Bronchial epithelial cell (primary cell): ENCODE data around the gene FGFBP3. TPM values are rescaled to one million over a fixed set of nuclear protein-coding genes. Genes with fewer than 3 reads are reported as not detected.

Source experiments
- DNase-seq: peaks from one replicate; pipeline ENCODE4 v3.0.0-alpha.2; 2010; ENCODE audit warnings: low read depth
- FAIRE-seq: peaks from 2 replicates; lab custom pipeline; 2011; peaks lifted over from hg19 to GRCh38; lab: Jason Lieb, UNC
- H3K27me3 ChIP-seq: 2 replicates; pipeline ENCODE4 v1.5.1; 2011; ENCODE audit warnings: low read length; ENCODE audit not compliant: control insufficient read depth, insufficient read depth
- H3K36me3 ChIP-seq: 2 replicates; pipeline ENCODE4 v1.5.1; 2011; ENCODE audit warnings: low read length; ENCODE audit not compliant: control insufficient read depth, insufficient read depth
- H3K4me3 ChIP-seq: 2 replicates; pipeline ENCODE4 v1.5.1; 2011; ENCODE audit warnings: mild to moderate bottlenecking, low read depth, low read length, control low read depth
- total RNA-seq: library from RNA; depleted of rRNA; stranded (reverse); fragments of >200 nt; gene quantifications from 2 replicates; pipeline ENCODE4 v1.2.1, GENCODE V29; 2014
- TF ChIP-seq, protein P1 (sequence below): IDR thresholded peaks from 2 replicates; pipeline ENCODE4 v1.5.1; 2011; ENCODE audit warnings: mild to moderate bottlenecking, moderate library complexity, low read length, control low read depth, inconsistent platforms; ENCODE audit not compliant: insufficient read depth, severe bottlenecking

FGFBP3 gene
- total RNA-seq, 1 donor from 2014 or later = 0.26 TPM

DNA sequence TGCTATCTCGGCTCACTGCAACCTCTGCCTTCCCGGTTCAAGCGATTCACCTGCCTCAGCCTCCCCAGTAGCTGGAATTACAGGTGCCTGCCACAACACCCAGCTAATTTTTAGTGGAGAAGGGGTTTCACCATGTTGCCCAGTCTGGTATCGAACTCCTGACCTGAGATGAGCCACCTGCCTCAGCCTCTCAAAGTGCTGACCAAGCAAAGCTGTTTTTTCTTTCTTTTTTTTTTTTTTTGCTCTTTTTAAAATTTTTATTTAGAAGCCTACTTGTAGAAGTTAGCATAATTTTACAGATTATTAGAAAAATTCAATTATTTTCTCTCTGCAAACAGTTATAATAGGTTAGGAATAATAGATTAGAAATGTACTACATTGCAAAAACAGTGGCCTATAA lies 1.2 kb upstream of the FGFBP3 start:
- H3K4me3 ChIP-seq = no peak overlapping the region
- H3K27me3 ChIP-seq = no peaks in the 10 kb centered on the region
- DNase-seq (no peak), FAIRE-seq (no peak)
- no peaks in the 10 kb centered on the region for H3K36me3 ChIP-seq
- TF ChIP-seq, protein P1, sequence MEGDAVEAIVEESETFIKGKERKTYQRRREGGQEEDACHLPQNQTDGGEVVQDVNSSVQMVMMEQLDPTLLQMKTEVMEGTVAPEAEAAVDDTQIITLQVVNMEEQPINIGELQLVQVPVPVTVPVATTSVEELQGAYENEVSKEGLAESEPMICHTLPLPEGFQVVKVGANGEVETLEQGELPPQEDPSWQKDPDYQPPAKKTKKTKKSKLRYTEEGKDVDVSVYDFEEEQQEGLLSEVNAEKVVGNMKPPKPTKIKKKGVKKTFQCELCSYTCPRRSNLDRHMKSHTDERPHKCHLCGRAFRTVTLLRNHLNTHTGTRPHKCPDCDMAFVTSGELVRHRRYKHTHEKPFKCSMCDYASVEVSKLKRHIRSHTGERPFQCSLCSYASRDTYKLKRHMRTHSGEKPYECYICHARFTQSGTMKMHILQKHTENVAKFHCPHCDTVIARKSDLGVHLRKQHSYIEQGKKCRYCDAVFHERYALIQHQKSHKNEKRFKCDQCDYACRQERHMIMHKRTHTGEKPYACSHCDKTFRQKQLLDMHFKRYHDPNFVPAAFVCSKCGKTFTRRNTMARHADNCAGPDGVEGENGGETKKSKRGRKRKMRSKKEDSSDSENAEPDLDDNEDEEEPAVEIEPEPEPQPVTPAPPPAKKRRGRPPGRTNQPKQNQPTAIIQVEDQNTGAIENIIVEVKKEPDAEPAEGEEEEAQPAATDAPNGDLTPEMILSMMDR = no peak

DNA sequence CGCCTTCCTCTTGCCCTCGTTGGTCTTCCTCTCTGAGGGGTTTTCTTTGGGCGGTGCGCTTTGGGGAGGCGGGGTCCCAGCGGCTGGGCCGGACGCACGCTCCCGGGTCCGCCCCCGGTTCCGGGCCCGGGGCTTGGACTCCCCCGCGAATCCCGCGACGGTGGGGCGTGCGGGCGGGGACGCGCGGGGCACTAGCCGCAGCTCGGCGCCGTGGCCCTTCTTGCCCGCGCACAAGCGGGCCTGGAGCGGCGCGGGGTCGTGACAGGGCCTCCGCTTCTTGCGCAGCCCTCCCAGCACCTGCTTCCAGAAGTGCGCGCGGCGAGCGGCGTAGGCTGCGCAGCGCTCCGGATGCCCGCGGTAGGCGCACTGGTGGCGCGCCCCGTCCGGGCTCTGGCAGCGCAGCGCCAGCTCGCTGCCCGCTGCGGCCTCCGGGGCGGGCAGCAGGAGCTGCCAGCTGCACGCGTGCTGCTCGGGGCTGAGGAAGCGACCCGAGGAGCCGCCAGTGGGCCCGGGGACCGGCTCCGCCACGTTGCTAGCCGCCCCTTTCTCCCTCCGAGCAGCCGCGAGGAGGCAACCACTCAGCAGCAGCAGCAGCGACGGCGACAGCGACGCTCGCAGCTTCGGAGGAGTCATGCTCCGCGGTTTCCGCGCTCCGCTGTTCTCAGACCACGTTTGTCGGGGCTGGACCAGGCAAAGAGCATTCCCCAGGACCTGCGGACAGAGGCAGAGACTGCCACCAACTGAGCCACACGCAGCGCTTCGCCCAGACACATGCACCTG lies 759 bp downstream of the FGFBP3 start:
- H3K27me3 ChIP-seq = no peaks in the 10 kb centered on the region
- TF ChIP-seq, protein P1 = peak; percentile 57
- DNase-seq (peak; percentile 46), FAIRE-seq (no peak)
- no peaks in the 10 kb centered on the region for H3K36me3 ChIP-seq
- H3K4me3 ChIP-seq = peak overlapping the region; percentile 64

GRCh38 chr10:91907914-91908336 lies 1.4 kb downstream of the FGFBP3 start:
- TF ChIP-seq, protein P1 = no peak
- H3K36me3 ChIP-seq = no peaks in the 10 kb centered on the region
- DNase-seq (no peak), FAIRE-seq (no peak)
- H3K4me3 ChIP-seq = peak overlapping the region; percentile 64
- H3K27me3 ChIP-seq = no peaks in the 10 kb centered on the region

DNA sequence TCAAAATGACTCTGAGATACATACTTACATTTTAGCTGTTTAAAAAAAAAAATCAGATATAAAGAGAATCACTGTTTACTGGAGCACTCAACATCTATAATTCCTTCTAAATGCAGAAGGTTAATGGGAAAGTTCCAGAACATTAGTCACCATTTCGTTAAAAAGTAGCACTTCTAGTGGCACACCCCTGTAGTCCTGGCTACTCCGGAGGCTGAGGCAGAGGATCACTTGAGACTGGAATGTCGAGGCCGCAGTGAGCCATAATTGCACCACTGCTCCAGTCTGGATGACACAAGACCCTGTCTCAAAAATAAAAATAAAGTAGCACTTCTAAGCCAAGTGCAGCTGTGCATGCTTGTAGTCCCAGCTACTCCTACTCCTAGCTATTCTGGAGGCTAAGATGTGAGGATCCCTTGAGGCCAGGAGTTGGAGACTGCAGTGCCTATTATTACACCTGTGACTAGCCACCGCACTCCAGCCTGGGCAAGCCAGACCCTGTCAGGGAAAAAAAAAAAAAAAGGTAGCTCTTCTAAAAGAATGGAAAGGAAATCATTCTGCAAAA lies 2.2 kb downstream of the FGFBP3 start:
- no peak for FAIRE-seq
- H3K27me3 ChIP-seq = no peaks in the 10 kb centered on the region
- DNase-seq = no peak
- no peaks in the 10 kb centered on the region for H3K36me3 ChIP-seq
- TF ChIP-seq, protein P1 = no peak
- H3K4me3 ChIP-seq = no peak overlapping the region

DNA sequence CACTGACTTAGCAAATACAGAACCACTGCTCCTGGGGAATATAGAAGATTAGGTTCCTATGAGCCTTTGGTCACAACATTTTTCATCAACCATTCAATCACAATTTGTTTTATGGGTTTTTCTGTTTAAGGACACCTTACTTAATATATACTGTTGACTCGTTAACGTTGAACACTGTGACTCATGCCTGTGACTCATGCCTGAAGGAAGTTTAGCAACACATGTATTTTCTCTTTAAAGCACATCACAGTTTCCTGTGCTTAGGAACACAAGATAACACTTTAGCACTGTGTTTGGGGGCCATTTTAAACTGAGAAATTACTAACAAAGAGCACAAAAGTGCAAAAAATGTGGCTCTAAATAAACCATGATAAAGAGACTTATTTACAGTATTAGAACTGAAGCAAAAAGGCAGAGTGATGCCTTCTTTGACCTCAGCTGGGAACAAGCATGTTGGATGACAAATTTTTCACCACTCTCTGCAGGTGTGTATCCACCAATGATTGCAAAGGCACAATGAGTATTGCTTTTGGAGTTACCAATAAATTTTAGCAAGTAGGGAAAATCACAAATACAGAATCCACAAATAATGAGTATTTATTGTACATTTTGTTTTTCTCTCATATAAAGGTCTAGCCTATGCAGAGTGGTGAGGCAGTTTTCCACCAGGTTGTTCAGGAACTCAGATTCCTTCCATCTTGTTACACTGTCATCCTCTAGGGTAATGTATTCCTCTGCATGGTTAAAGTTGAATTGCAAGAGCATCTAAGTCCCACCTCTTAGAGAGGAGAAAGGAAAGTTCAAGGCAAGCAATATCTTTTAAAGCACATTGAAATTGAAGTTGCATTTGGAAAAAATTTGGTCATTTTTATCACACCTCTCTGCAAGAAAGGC lies 7.3 kb downstream of the FGFBP3 start:
- DNase-seq (peak; percentile 97), FAIRE-seq (no peak)
- no peak overlapping the region for H3K4me3 ChIP-seq
- TF ChIP-seq, protein P1 = no peak
- no peaks in the 10 kb centered on the region for H3K27me3 ChIP-seq
- H3K36me3 ChIP-seq = no peaks in the 10 kb centered on the region
